GM18519 (cell line): Measurements from ENCODE around the gene ZBTB16.

ENCODE experiments used
- ATAC-seq: cut with Tn5 transposase; IDR thresholded peaks from one replicate; pipeline ENCODE4 v1.9.1; 2021; ENCODE audit warnings: mild to moderate bottlenecking, moderate library complexity; ENCODE audit not compliant: unreplicated experiment, low FRiP score

Gene ZBTB16

DNA sequence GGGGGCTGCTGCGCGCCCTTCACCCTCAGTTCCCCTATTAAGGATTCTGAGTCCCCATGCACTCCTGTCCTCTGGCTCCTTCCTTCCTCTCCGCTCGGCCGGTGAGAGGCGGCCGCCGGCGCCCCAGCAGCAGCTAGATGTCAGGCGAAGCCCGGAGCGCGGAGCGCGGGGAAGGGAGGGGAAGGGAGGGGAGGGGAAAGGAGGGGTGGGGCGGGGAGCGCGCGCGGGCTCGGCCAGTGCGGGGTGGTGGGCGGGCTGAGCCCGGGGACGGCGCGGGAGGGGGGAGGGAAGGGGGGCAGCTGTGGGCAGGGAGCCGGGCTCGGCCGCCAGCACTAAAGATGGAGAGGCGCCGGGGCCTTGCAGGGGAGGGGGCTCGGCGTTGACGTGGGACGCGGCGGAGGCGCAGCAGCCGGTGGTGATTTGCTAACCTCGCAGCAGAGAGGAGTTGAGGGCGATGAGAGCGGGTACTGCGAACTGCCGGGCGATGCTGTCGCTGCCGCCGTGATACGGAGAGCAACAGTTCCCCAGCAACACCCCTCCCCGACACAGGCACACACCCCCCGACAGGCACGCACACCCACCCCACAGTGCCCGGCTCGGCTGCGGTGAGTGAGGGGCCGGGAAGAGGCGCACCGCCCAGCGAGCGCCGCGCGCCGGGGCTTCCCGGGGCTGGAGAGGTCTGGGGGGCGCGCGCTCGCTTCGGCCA, at the start of gene ZBTB16:
ZBTB16 (plus strand) TSS at position 434 of the 706 bp plus-strand sequence. CDS start 3,590 bp downstream, outside the sequence.
- no peak for ATAC-seq

DNA sequence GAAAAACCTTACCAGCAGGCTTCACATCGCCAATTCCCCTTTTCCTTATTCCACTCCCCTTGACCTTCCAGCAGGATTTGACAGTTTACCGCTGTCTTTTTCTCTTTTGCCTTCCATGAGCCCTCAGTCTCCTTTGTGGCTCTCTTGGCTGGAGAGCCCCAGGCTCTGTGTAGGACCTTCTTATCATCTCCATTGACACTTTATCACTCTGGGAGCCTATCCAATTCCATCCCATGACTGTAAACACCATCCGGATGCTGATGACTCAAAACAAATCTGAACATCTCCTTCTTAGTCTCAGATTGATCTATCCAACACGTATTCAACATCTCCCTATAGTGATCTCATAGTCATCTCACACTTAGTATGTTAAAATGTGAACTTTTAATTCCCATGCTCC, 48.6 kb upstream of the ZBTB16 start:
- no peak for ATAC-seq

DNA sequence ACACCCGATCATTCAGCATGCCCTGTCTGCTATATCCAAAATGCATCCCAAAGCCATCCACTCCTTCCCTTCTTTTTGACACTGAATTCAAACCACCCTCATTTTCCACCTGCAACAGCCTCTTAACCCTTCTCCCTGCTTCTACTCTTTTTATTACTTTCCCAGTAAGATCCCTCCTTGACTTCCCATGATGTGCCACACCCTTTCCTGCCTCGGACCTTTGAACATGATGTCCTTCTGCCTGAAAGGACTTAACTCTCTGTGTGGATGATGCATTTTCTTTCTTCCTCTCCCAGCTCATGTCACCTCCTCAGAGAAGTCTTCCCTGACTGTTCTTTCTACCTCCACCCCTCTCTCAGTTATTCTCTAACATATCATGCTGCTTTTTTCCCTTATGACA, 48.1 kb upstream of the ZBTB16 start:
- no peak for ATAC-seq

DNA sequence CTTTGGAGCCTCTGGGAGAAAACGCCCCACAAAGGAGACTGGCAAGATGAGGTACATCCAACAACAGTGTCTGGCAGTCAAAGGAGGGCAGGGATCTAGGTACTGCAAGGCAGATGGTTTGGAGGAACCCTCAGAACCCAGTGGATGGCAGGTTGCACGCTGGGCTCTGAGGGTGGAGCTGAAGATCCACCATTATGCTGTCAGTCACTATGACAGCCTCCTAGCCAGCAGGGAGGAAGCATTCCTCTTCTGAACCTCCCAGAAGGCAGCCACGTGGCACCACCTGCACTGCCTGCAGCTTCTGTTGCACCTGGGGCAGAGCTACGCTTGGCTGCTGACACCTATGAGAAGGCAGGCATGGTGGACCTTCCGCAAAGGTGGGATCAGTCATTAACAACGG, 44.4 kb upstream of the ZBTB16 start:
- ATAC-seq = no peak

- no peak for ATAC-seq
These were observed 42.5 kb upstream of the ZBTB16 start for GRCh38 chr11:114016986-114017385.

DNA sequence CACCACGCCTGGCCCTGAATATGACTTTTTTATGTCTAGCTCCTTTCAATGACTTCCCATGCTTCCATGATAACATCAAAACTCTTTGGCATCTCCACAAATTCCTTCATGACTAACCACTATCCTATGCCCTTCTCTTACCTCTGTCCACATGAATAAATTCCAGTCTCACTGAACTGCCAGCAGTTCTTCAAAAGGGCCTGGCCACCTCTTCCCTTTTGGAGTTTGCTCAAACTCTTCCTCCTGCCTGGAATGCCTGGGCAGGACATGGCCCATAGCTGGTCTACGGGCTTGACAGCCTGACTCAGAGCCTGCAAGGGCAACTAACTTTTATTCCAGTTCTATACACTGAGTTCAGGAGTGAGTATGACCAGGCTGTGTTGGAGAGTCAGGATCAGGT, 41.8 kb upstream of the ZBTB16 start:
- no peak for ATAC-seq

DNA sequence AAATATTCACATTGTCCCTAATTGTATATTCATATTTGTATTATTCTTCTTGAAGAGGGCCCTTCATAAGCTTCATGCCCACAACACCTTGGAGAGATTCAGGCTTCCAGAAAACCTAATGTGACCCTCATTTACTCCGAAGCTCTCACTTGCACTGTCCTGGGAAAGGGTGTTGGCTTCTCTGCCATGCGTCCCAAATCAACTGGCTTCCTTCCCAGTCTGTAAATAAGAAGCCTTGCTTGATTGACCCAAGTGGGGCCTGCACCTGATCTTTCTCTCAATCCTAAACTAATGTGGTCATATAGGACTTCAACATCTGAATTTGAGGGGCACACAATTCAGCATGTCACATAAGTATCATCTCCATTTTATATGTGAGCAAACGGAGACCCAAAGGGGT, 40.5 kb upstream of the ZBTB16 start:
- no peak for ATAC-seq

GRCh38 chr11:114019574-114019973, 39.9 kb upstream of the ZBTB16 start:
- ATAC-seq = no peak

- no peak for ATAC-seq
These were observed 34.1 kb upstream of the ZBTB16 start for GRCh38 chr11:114025329-114025907.

GRCh38 chr11:114026355-114026754, 33.2 kb upstream of the ZBTB16 start:
- no peak for ATAC-seq

GRCh38 chr11:114027391-114027790, 32.1 kb upstream of the ZBTB16 start:
- ATAC-seq = no peak

DNA sequence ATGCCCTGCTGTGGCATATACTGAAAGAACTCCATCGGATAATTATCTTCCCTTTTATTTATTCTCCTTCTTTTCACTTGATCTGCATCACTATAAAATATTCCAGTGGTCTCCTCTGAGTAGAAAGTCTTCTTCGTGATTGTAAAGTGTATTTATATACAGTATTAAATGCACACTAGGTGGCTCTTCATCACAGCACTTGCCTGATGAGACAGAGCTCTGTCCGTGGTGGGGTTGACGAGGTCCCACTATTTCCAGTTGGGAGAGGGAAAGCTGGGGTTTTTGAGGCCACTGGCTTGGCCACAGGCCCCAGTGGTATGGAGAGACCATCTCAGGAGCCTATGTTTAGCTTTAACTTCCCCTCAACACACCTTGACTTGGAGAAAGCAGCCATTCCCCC, 31.6 kb upstream of the ZBTB16 start:
- no peak for ATAC-seq

DNA sequence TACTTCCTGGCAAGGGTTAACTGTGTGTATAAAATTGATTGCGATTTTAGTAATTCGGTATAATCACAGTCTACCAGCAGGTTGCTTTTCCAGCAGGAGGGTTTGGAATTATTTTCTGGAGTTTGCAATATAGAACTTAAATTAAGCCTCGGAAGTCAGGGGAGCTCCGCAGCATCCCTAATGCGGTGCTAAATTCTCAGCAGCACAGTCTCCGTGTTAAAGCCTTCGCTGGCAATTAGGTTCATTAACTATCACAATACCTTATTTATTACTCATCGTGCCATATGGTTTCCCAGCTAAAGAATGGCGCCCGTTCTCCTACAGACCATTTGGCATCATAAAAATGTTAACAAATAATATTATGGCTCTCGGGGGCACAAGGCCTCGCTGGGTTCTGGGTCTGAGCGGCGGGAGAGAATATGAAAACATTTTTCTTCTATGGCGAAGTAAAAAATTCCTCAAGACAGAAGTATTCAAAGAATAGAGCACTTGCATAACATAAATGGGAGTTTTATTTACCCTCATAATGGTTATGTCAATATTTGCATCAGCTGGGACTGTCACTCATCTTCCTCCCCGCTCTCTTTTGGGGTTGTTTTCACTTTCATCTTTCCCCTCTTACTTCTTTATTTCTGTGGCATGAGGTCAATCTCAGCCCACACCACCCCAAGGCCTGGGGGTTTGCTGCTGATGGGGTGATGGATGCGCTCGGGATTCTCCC, 28.1 kb upstream of the ZBTB16 start:
- no peak for ATAC-seq

- ATAC-seq = no peak
These were observed 27.6 kb upstream of the ZBTB16 start for GRCh38 chr11:114031967-114032320.

DNA sequence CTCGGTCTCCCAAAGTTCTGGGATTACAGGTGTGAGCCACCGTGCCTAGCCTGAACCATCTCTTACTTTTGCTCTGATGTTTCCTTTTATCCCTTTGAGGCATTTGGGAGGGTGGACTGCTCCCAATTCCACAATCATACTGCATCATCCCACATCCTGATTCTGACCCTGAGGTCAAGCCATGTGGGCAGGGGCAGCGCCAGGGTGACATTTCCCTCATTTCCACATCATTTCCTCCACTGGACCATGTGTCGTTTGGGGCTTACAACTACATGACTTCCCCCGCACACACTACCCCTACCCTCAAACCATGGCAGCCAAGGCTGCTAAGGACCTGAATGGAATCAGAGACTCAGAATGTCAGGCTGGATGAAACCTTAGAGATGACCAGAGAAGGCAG, 26.4 kb upstream of the ZBTB16 start:
- no peak for ATAC-seq

- ATAC-seq = no peak
These were observed 25.9 kb upstream of the ZBTB16 start for GRCh38 chr11:114033572-114033971.

- ATAC-seq = no peak
These were observed 24.6 kb upstream of the ZBTB16 start for GRCh38 chr11:114034956-114035355.

GRCh38 chr11:114036147-114036811, 23.2 kb upstream of the ZBTB16 start:
- no peak for ATAC-seq

DNA sequence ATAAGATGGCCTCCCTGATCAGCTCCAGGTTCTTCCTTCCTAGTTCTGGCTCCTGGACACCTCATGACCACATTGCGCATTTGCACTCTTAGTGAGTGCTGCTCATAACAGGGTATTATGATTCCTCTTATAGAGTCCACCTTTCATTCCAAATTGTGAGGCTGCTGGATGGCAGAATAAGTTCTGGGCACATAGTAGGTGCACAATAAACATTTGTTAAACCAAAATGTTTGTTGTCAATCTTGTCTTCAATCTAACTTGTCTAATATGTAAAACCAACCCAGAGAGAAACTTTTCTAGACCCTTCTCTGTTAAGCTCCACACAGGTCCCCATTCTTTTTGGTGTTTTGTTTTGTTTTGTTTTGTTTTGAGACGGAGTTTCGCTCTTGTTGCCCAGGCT, 22.6 kb upstream of the ZBTB16 start:
- no peak for ATAC-seq

DNA sequence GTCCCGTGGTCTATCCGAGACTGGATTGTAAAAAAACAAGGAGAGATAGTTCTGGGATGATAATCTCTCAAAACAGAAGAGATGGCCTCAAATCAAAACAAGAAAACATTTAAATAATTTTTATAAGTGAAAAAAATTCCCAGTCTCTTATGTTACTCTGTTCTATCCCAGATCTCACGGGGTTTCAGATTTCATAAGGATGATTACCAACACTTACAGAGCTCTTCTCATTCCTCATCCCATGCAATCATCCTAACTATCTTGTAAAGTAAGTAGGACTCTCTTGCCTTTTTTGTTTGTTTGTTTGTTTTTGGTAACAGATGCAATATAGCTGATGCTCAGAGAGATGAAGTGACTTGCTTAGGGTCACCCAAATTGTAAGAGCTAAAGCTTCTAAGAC, 20.0 kb upstream of the ZBTB16 start:
- ATAC-seq = no peak

DNA sequence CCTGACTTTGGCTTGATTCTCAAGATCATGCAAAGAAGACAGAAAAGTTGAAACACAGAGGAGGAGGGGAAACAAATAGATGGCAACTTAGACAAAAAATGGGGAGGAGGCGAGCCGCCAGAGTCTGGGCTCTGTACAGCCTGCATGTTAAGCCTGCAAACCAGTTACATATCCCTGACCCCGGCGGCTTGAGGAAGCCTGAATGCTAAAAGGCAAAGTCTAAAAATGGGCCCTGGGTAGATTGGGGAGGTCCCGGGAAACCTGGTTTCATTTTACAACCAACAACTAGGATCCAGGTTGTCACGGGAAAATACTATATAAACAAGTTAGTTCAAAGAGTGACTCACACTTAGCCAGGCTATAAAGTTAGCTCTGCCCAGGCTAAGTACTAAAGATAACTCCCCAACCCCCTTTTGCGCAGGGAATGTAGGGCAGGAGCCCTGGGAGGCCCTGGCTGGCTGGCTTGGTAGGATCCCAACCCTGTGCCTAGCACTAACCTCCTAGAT, 18.8 kb upstream of the ZBTB16 start:
- ATAC-seq = no peak
